ENCODE results near the gene DHRS3. TPM values are rescaled to one million over a fixed set of nuclear protein-coding genes. Genes with fewer than 3 reads are reported as not detected.

DHRS3 gene
- total and polyA plus RNA-seq, 2 donors (not counting 1 experiment from before 2014, with no cell fraction given) = 0.37 TPM

DNA sequence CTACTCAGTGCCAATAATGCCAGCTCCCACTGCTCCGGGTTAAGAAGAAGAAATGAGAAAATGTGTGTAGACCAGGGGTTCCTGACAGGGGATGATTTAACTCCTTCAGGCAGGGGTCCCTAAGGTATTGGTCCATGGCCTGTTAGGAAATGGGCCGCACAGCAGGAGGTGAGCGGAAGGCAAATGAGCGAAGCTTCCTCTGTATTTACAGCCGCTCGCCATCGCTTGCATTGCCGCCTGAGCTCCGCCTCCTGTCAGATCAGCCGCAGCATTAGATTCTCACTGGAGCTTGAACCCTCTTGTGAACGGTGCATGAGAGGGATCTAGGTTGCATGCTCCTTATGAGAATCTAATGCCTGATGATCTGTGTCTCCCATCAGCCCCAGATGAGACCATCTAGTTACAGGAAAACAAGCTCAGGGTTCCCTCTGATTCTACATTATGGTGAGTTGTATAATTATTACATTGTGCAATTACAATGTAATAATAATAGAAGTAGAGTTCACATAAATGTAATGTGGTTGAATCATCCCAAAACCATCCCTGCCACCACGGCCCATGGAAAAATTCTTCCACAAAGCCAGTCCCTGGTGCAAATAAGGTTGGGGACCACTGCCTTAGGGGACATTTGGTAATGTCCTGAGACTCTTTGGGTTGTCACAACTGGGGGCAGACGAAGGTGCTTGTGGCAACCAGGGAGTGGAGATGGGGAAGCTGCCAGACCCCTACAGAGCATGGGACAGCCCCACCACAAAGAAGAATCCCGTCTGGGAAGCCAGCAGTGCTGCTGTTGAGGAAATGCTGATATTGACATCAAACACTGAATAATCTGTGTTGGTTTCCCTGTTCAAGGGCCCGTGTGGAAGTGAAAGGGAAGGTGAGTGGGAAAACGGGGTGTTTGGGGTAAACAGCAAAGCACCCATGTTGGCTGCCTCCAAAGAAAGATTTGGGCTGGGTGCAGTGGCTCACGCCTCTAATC lies 60.8 kb downstream of the DHRS3 start:
- peaks cover under 1% of the 10 kb centered on the region for H3K9me3 Mint-ChIP-seq (ENCODE audit: insufficient read depth)
- H3K4me2 ChIP-seq (replicated peaks; ENCODE audit: low read depth, low read length, poor library complexity, severe bottlenecking) = no peak overlapping the region
- CTCF ChIA-PET = no interaction called here

More for the DNA sequence above, 60.8 kb downstream of the DHRS3 start:
- no peak for ATAC-seq (ENCODE audit: low read depth)
- peaks cover 6% of the 10 kb centered on the region for H3K27me3 Mint-ChIP-seq
- no peak for TF ChIP-seq EZH2 (IDR thresholded peaks at IDR 0.05; ENCODE audit: borderline replicate concordance, insufficient read depth, low read depth, low read length, poor library complexity, severe bottlenecking)
- TF ChIP-seq, protein P1, sequence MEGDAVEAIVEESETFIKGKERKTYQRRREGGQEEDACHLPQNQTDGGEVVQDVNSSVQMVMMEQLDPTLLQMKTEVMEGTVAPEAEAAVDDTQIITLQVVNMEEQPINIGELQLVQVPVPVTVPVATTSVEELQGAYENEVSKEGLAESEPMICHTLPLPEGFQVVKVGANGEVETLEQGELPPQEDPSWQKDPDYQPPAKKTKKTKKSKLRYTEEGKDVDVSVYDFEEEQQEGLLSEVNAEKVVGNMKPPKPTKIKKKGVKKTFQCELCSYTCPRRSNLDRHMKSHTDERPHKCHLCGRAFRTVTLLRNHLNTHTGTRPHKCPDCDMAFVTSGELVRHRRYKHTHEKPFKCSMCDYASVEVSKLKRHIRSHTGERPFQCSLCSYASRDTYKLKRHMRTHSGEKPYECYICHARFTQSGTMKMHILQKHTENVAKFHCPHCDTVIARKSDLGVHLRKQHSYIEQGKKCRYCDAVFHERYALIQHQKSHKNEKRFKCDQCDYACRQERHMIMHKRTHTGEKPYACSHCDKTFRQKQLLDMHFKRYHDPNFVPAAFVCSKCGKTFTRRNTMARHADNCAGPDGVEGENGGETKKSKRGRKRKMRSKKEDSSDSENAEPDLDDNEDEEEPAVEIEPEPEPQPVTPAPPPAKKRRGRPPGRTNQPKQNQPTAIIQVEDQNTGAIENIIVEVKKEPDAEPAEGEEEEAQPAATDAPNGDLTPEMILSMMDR (IDR thresholded peaks at IDR 0.05) = no peak
- no peaks in the 10 kb centered on the region for H4K20me1 ChIP-seq (ENCODE audit: control insufficient read depth, insufficient read depth, low read length, poor library complexity, severe bottlenecking)
- H3K36me3 ChIP-seq (replicated peaks in 1 of 2; ENCODE audit: control extremely low read depth in 1 of 2, control insufficient read depth in 1 of 2, extremely low read depth in 1 of 2, insufficient read depth in 2 of 2, low read length in 1 of 2) = no peaks in the 10 kb centered on the region
- H3K9ac ChIP-seq (ENCODE audit: low read length) = no peak overlapping the region
- POLR2A ChIA-PET = no interaction called here
- peaks cover 0 to 25% (median under 1%) of the 10 kb centered on the region in 3 donors for H3K9me3 ChIP-seq (ENCODE audit: control extremely low read depth in 1 of 3, control insufficient read depth in 2 of 3, insufficient read depth in 1 of 3, low read length in 2 of 3)
- no peak overlapping the region for H3K4me3 Mint-ChIP-seq
- H3K79me2 ChIP-seq (ENCODE audit: control insufficient read depth, insufficient read depth, low read length) = no peaks in the 10 kb centered on the region
- H3K27ac ChIP-seq (ENCODE audit: low read length in 2 of 2) = no peak overlapping the region
- 92% methylated on average over 13 of the region's 17 CpGs for WGBS (ENCODE audit: insufficient coverage)
- no peak overlapping the region for H3K27ac Mint-ChIP-seq
- no peaks in the 10 kb centered on the region for H3K27me3 ChIP-seq (replicated peaks in 1 of 4; ENCODE audit: control extremely low read depth in 1 of 4, control insufficient read depth in 3 of 4, insufficient read depth in 4 of 4, low read length in 3 of 4)
- no peaks in the 10 kb centered on the region for H3K4me1 ChIP-seq (ENCODE audit: control insufficient read depth in 2 of 2, insufficient read depth in 2 of 2, low read length in 2 of 2)
- no peaks in the 10 kb centered on the region for H3K4me1 Mint-ChIP-seq
- no peak overlapping the region for H2AFZ ChIP-seq (ENCODE audit: insufficient read depth, low read depth, low read length, poor library complexity, severe bottlenecking)
- H3K4me3 ChIP-seq (ENCODE audit: control extremely low read depth in 1 of 5, extremely low read depth in 1 of 5, insufficient read depth in 1 of 5, low read depth in 2 of 5, low read length in 4 of 5) = no peak overlapping the region
- intact Hi-C loops (cut with micrococcal nuclease) = no loop called here
- DNase-seq = no peak

All from B cell (primary cell).